Body of pancreas (tissue), 4 donors: Measurements from ENCODE around the gene NME7.

Source experiments
- POLR2A ChIP-seq, 3 donors: fragments of 450-650 bp; IDR thresholded peaks; one replicate each; pipeline ENCODE4 v1.6.1; 2016; ENCODE audit warnings: antibody characterized with exemption in 3 of 3, mild to moderate bottlenecking in 2 of 3
- TF ChIP-seq, protein P1 (sequence below), 7 experiments: fragments of 450-650 bp in 4 of 7; fragments of 200-600 bp in 3 of 7; sonication (generic) in 3 of 7; IDR thresholded peaks; one replicate each; pipeline ENCODE4 v1.5.1; 2016 to 2019; ENCODE audit warnings: antibody characterized with exemption in 7 of 7

DNA sequence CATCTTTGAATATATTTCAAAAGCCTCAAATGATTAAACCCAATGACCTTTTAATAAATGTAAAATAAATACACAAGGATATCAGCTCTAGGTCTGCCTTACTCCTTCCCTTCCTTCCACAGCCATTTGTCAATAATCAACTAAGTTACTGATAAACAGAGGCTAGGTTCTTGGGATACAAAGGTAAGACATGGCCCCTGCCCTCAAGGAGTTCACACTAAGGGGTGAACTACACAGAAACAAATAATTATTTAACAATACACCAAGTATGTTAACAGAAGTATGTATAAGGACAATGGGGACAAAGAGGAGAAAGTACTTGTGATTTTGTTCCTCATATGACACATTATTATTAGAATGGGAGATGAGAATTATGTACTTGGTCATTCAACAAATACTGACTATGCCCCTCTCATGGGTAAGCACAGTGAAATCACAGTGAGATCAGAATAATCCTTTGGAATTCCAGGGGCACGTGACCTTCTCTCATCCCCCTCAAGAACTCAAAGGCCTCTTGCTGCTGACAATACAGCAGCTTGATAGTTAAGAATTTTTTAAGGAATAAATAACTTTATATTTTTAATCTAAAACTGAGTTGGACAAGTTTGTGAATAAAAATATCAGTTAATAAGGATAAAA is 220.9 kb downstream of the NME7 start:
- TF ChIP-seq, protein P1, sequence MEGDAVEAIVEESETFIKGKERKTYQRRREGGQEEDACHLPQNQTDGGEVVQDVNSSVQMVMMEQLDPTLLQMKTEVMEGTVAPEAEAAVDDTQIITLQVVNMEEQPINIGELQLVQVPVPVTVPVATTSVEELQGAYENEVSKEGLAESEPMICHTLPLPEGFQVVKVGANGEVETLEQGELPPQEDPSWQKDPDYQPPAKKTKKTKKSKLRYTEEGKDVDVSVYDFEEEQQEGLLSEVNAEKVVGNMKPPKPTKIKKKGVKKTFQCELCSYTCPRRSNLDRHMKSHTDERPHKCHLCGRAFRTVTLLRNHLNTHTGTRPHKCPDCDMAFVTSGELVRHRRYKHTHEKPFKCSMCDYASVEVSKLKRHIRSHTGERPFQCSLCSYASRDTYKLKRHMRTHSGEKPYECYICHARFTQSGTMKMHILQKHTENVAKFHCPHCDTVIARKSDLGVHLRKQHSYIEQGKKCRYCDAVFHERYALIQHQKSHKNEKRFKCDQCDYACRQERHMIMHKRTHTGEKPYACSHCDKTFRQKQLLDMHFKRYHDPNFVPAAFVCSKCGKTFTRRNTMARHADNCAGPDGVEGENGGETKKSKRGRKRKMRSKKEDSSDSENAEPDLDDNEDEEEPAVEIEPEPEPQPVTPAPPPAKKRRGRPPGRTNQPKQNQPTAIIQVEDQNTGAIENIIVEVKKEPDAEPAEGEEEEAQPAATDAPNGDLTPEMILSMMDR (IDR thresholded peaks at IDR 0.05): no peak
- no peak for TF ChIP-seq POLR2A (IDR thresholded peaks at IDR 0.05)
